Heart left ventricle (tissue), 16 donors: ENCODE results near the gene FPR1. TPM values are rescaled to one million over a fixed set of nuclear protein-coding genes. Genes with fewer than 3 reads are reported as not detected.

ENCODE experiments used
- ATAC-seq, 4 donors: fragments of 200-7000 bp; cut with Tn5 transposase; one replicate each; pipeline ENCODE4 v1.9.1; 2020 to 2022; ENCODE audit warnings: moderate library complexity in 4 of 4, mild to moderate bottlenecking in 3 of 4, moderate number of reproducible peaks in 1 of 4
- DNase-seq, 5 donors: peaks; one replicate each; pipeline ENCODE4 v3.0.0-alpha.2; 2020
- H3K27ac ChIP-seq, 12 donors: fragments of 200-600 bp; sonication (generic) in 4 of 12; one replicate each; pipeline versions ENCODE4 v1.5.0 to v1.8.0; 2016 to 2022; ENCODE audit warnings: mild to moderate bottlenecking in 2 of 12
- H3K27me3 ChIP-seq, 9 donors: fragments of 200-600 bp; sonication (generic) in 2 of 9; one replicate each; pipeline versions ENCODE4 v1.5.1 to v1.8.0; 2016 to 2022; ENCODE audit warnings: mild to moderate bottlenecking in 3 of 9
- H3K36me3 ChIP-seq, 9 donors: fragments of 200-600 bp; sonication (generic) in 2 of 9; one replicate each; pipeline versions ENCODE4 v1.5.0 to v1.8.0; 2018 to 2022; ENCODE audit warnings: mild to moderate bottlenecking in 2 of 9
- H3K4me1 ChIP-seq, 12 donors: fragments of 200-600 bp; sonication (generic) in 4 of 12; one replicate each; pipeline versions ENCODE4 v1.5.0 to v1.8.0; 2016 to 2022; ENCODE audit warnings: mild to moderate bottlenecking in 3 of 12
- H3K4me3 ChIP-seq, 12 donors: fragments of 200-600 bp; sonication (generic) in 4 of 12; one replicate each; pipeline versions ENCODE4 v1.5.0 to v1.8.0; 2017 to 2022; ENCODE audit warnings: mild to moderate bottlenecking in 9 of 12, moderate library complexity in 4 of 12
- H3K9me3 ChIP-seq, 12 donors: fragments of 200-600 bp; sonication (generic) in 4 of 12; one replicate each; pipeline versions ENCODE4 v1.5.0 to v1.8.0; 2016 to 2022; ENCODE audit warnings: mild to moderate bottlenecking in 1 of 12
- CTCF ChIP-seq, 12 donors: fragments of 200-600 bp; sonication (generic) in 4 of 12; IDR thresholded peaks; one replicate each; pipeline versions ENCODE4 v1.5.0 to v1.8.0; 2018 to 2022; ENCODE audit warnings: antibody characterized with exemption in 12 of 12, mild to moderate bottlenecking in 5 of 12
- POLR2A ChIP-seq, 2 donors: fragments of 450-650 bp; IDR thresholded peaks; one replicate each; pipeline ENCODE4 v1.6.1; 2017; ENCODE audit warnings: antibody characterized with exemption in 2 of 2, mild to moderate bottlenecking in 2 of 2, moderate library complexity in 2 of 2
- WGBS, 4 donors: extraction: QIAGEN DNeasy Blood & Tissue Kit in 2 of 4; methylation state at CpG; one replicate each; pipeline versions ENCODE4 v1.1.5 to v1.1.7; 2013 to 2018; 5-methylcytosine and 5-hydroxymethylcytosine counted together
- intact Hi-C, 10 donors: fragments of 100-400 bp; cut with DNase I; formaldehyde crosslinking; loops; one replicate each; pipeline versions ENCODE4 v1.11.1 to v1.14.2; 2022
- polyA plus RNA-seq, 2 donors: library from polyadenylated mRNA; stranded (reverse); fragments of 200-250 nt; gene quantifications; one replicate each; pipeline ENCODE4 v1.2.3, GENCODE V29; 2013
- total RNA-seq, 9 donors: library from RNA; depleted of rRNA in 2 of 9; stranded (reverse); fragments of >200 nt in 2 of 9; fragmentation: NEBNext Ultra II Directional in 3 of 9; extraction: Animal tissue kit (Norgen Biotek cat#: 25700) in 3 of 9; gene quantifications; one replicate each; pipeline versions ENCODE4 v1.1.0 to v1.2.4, GENCODE V29; 2016 to 2023
- donor health status: ischemic (EF 13 %, LVEDD 7.1; RV severe dilation, severe dysfunction).
- donor health status: healthy with polysubstance abuse.
- donor health status: DM: no; HTN: yes; CAD: no.
- donor health status: DM: no; HTN: no; CAD: no.
- donor health status: ischemic (EF 25% LVEDD 6.9; RV normal size, moderate dysfunction).
- donor health status: ischemic (EF 25% LVEDD 5.7; RV mildly dilated, moderate dysfunction).
- donor health status: healthy.
- donor health status: DM: yes; HTN: yes; CAD: no.
- donor health status: ischemic (EF 35%, LVEDD 5.7; RV mildly dilated, moderate dysfunction).
- donor health status: nonischemic (EF 11% LVEDD 7.7; RV severe dilation, severe dysfunction).
- donor health status: DM: yes; HTN: yes; CAD: no.
- donor health status: PGD.
- donor health status: ischemic (EF 29% LVEDD 5.4; RV normal size, mild dysfunction).
- donor health status: nonischemic (EF 23%, LVEDD 6.1; RV moderate dilation, normal function).

Gene FPR1
- total and polyA plus RNA-seq, 11 donors = 0.15 to 39.4 (median 4.7) TPM

- Histone ChIP-seq H3K4me3 (no peak overlapping the region), H3K36me3 (peaks cover 0 to 14% (median 8%) of the 10 kb centered on the region in 9 donors), H3K27me3 (peaks cover 0 to 17% (median 0%) of the 10 kb centered on the region in 9 donors), H3K4me1 (no peaks in the 10 kb centered on the region), H3K27ac (no peak overlapping the region), H3K9me3 (no peaks in the 10 kb centered on the region)
- ATAC-seq (no peak), DNase-seq (no peak)
- TF ChIP-seq CTCF (IDR thresholded peaks at IDR 0.05) (no peak), POLR2A (IDR thresholded peaks at IDR 0.05) (no peak)
- intact Hi-C loops = loop anchor here in 2 of 10 donors (5.0 to 10.0 kb wide), 2 partner anchors 66 to 93 kb away; no protein-coding TSS in a partner anchor
- WGBS, 4 donors = 71 to 94% (median 81%) methylated on average over 1 of the region's 1 CpG
Measured at GRCh38 chr19:51711702-51712101, 40.0 kb downstream of the FPR1 start.

- whole genome bisulfite sequencing, 4 donors = 56 to 77% (median 70%) methylated on average over 2 of the region's 2 CpGs
- Histone ChIP-seq H3K36me3 (peaks cover 0 to 29% (median 21%) of the 10 kb centered on the region in 9 donors), H3K9me3 (no peaks in the 10 kb centered on the region), H3K4me1 (peaks cover 0 to 8% (median 2%) of the 10 kb centered on the region in 12 donors), H3K27me3 (peaks cover 0 to 6% (median 0%) of the 10 kb centered on the region in 9 donors), H3K4me3 (no peak overlapping the region), H3K27ac (no peak overlapping the region)
- DNase-seq = no peak
- intact Hi-C loops = loop anchor here in 2 of 10 donors (5.0 to 10.0 kb wide), 2 partner anchors 67 to 95 kb away; no protein-coding TSS in a partner anchor
- TF ChIP-seq POLR2A (IDR thresholded peaks at IDR 0.05) = no peak
- no peak for TF ChIP-seq CTCF (IDR thresholded peaks at IDR 0.05)
- no peak for ATAC-seq
Measured at GRCh38 chr19:51710163-51710562, 41.5 kb downstream of the FPR1 start.

DNA sequence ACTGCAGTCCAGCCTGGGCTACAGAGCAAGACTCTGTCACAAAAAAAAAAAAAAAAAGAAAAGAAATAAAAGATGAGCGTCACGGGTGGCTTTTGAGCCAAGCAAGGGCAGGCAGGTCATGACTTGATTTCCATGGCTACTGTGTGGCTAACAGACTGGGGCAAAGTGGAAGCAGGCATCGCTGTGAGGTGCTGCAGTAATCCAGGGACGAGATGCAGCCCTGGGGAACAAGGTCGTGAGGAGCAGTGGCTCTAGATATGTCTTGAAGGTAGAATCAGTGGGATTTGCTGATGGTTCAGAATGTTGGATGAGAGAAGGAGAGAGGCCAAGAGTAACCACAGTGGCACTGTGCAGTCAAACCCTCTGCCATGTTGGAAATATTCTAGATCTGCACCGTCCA, 42.1 kb downstream of the FPR1 start:
- peaks cover 0 to 6% (median 0%) of the 10 kb centered on the region in 9 donors for H3K27me3 ChIP-seq
- H3K4me1 ChIP-seq = peaks cover 0 to 14% (median 7%) of the 10 kb centered on the region in 12 donors
- intact Hi-C loops = no loop called here
- TF ChIP-seq CTCF (IDR thresholded peaks at IDR 0.05) (no peak), POLR2A (IDR thresholded peaks at IDR 0.05) (no peak)
- no peaks in the 10 kb centered on the region for H3K9me3 ChIP-seq
- H3K4me3 ChIP-seq = no peak overlapping the region
- H3K36me3 ChIP-seq = peaks cover 0 to 32% (median 24%) of the 10 kb centered on the region in 9 donors
- no peak overlapping the region for H3K27ac ChIP-seq
- 71 to 75% (median 74%) methylated on average over 6 of the region's 6 CpGs for WGBS, 4 donors
- ATAC-seq (no peak), DNase-seq (no peak)

DNA sequence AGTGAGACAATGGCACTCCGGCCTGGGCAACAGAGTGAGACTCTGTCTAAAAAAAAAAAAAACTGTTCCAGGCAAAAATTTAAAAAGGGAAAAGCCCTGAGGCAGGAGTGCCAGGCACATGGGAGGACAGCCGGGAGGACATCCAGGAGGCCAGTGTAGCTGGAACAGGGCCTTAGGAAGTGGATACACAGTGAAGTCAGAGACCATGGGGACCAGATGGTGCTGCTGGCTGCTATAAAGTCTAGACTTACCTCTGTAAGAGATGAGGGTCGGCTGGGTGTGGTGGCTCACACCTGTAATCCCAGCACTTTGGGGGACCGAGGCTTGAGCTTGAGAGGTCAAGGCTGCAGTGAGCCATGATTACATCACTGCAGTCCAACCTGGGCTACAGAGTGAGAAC, 42.9 kb downstream of the FPR1 start:
- DNase-seq (no peak), ATAC-seq (no peak)
- peaks cover 0 to 32% (median 24%) of the 10 kb centered on the region in 9 donors for H3K36me3 ChIP-seq
- peaks cover 0 to 16% (median 11%) of the 10 kb centered on the region in 12 donors for H3K4me1 ChIP-seq
- no peak overlapping the region for H3K27ac ChIP-seq
- intact Hi-C loops = no loop called here
- H3K27me3 ChIP-seq = peaks cover 0 to 4% (median 0%) of the 10 kb centered on the region in 9 donors
- no peak overlapping the region for H3K4me3 ChIP-seq
- H3K9me3 ChIP-seq = no peaks in the 10 kb centered on the region
- no peak for TF ChIP-seq POLR2A (IDR thresholded peaks at IDR 0.05)
- TF ChIP-seq CTCF (IDR thresholded peaks at IDR 0.05) = no peak
- 83 to 91% (median 87%) methylated on average over 4 of the region's 4 CpGs for WGBS, 4 donors
